GM12874 (cell line): Measurements from ENCODE around the gene ARV1.

Source experiments
- CTCF ChIP-seq: IDR thresholded peaks from 2 replicates; pipeline ENCODE4 v1.5.1; 2011; ENCODE audit warnings: low read depth, mild to moderate bottlenecking, control low read depth, low read length, moderate library complexity; ENCODE audit not compliant: insufficient read depth

The ARV1 gene

GRCh38 chr1:231029841-231030240, 50.9 kb downstream of the ARV1 start:
- TF ChIP-seq CTCF = no peak

- TF ChIP-seq CTCF = no peak
Measured at GRCh38 chr1:231032963-231033362, 54.1 kb downstream of the ARV1 start.

- no peak for TF ChIP-seq CTCF
Measured at GRCh38 chr1:231035799-231036198, 56.9 kb downstream of the ARV1 start.

GRCh38 chr1:231036416-231036815, 57.5 kb downstream of the ARV1 start:
- no peak for TF ChIP-seq CTCF

- no peak for TF ChIP-seq CTCF
Measured at GRCh38 chr1:231037585-231038517, 59.0 kb downstream of the ARV1 start.

GRCh38 chr1:231039161-231040018, 60.5 kb downstream of the ARV1 start:
- no peak for TF ChIP-seq CTCF
